Raji (cell line): ENCODE measurements around the gene RB1.

ENCODE experiments used
- POLR2A ChIP-seq: IDR thresholded peaks from 2 replicates; pipeline ENCODE4 v1.6.1; 2011; ENCODE audit warnings: low read depth, low read length, control low read depth; ENCODE audit not compliant: insufficient read depth

Gene RB1

GRCh38 chr13:48489666-48490065, 186.1 kb downstream of the RB1 start:
- TF ChIP-seq POLR2A = no peak

- no peak for TF ChIP-seq POLR2A
Observed at GRCh38 chr13:48490241-48490640, 186.7 kb downstream of the RB1 start.

- no peak for TF ChIP-seq POLR2A
Observed at GRCh38 chr13:48491423-48492095, 188.0 kb downstream of the RB1 start.

- TF ChIP-seq POLR2A = no peak
Observed at GRCh38 chr13:48492096-48492440, 188.5 kb downstream of the RB1 start.

- peak; percentile 27; the same call in 1 of the 2 replicates for TF ChIP-seq POLR2A
Observed at GRCh38 chr13:48492470-48493065, 189.0 kb downstream of the RB1 start.

GRCh38 chr13:48493066-48493765, 189.7 kb downstream of the RB1 start:
- no peak for TF ChIP-seq POLR2A

- no peak for TF ChIP-seq POLR2A
Observed at GRCh38 chr13:48493851-48494250, 190.3 kb downstream of the RB1 start.

GRCh38 chr13:48494874-48495273, 191.3 kb downstream of the RB1 start:
- no peak for TF ChIP-seq POLR2A

GRCh38 chr13:48496271-48497161, 193.0 kb downstream of the RB1 start:
- no peak for TF ChIP-seq POLR2A

GRCh38 chr13:48497669-48498068, 194.1 kb downstream of the RB1 start:
- TF ChIP-seq POLR2A = no peak

GRCh38 chr13:48500652-48501197, 197.2 kb downstream of the RB1 start:
- TF ChIP-seq POLR2A = no peak

GRCh38 chr13:48501705-48502104, 198.2 kb downstream of the RB1 start:
- no peak for TF ChIP-seq POLR2A

- TF ChIP-seq POLR2A = no peak
Observed at GRCh38 chr13:48502601-48503319, 199.2 kb downstream of the RB1 start.

GRCh38 chr13:48504606-48505005, 201.1 kb downstream of the RB1 start:
- no peak for TF ChIP-seq POLR2A

GRCh38 chr13:48505012-48505411, 201.5 kb downstream of the RB1 start:
- TF ChIP-seq POLR2A = no peak

GRCh38 chr13:48505597-48506091, 202.1 kb downstream of the RB1 start:
- no peak for TF ChIP-seq POLR2A
